ENCODE results near the gene SCAMP2. TPM values are rescaled to one million over a fixed set of nuclear protein-coding genes. Genes with fewer than 3 reads are reported as not detected.

The SCAMP2 gene
- total and polyA plus RNA-seq, 4 donors = 21.7 to 42.5 (median 29.1) TPM

- Histone ChIP-seq H3K36me3 (ENCODE audit: control insufficient read depth in 4 of 4, insufficient read depth in 3 of 4, low read depth in 1 of 4, low read length in 3 of 4) (peaks cover 2 to 23% (median 10%) of the 10 kb centered on the region in 4 donors), H3K4me1 (ENCODE audit: control insufficient read depth in 4 of 4, insufficient read depth in 4 of 4, low read length in 3 of 4) (peaks cover 7 to 30% (median 21%) of the 10 kb centered on the region in 4 donors), H3K9ac (ENCODE audit: low read depth in 1 of 2, low read length in 2 of 2) (no peak overlapping the region), H3K9me3 (ENCODE audit: control insufficient read depth in 4 of 4, low read length in 3 of 4) (no peaks in the 10 kb centered on the region), H3K4me3 (ENCODE audit: low read depth in 1 of 3, low read length in 3 of 3) (no peak overlapping the region), H3K27me3 (ENCODE audit: control insufficient read depth in 4 of 4, insufficient read depth in 4 of 4, low read length in 3 of 4) (no peaks in the 10 kb centered on the region), H3K27ac (ENCODE audit: low read depth in 1 of 2, low read length in 2 of 2) (no peak overlapping the region)
- TF ChIP-seq NR2F2 (IDR thresholded peaks at IDR 0.05) = no peak
- no peak for TF ChIP-seq ATF3 (IDR thresholded peaks at IDR 0.05)
- no peak for TF ChIP-seq HNF4G (IDR thresholded peaks at IDR 0.05)
- no peak for TF ChIP-seq MAX (IDR thresholded peaks at IDR 0.05)
- WGBS = 89% methylated on average over 3 of the region's 3 CpGs
- DNase-seq (ENCODE audit: low spot score) = no peak
Observed at GRCh38 chr15:74893627-74894026, 20.5 kb upstream of the SCAMP2 start.

- Histone ChIP-seq H3K9me3 (ENCODE audit: control insufficient read depth in 4 of 4, low read length in 3 of 4) (no peaks in the 10 kb centered on the region), H3K27ac (ENCODE audit: low read depth in 1 of 2, low read length in 2 of 2) (no peak overlapping the region), H3K4me3 (ENCODE audit: low read depth in 1 of 3, low read length in 3 of 3) (no peak overlapping the region), H3K36me3 (ENCODE audit: control insufficient read depth in 4 of 4, insufficient read depth in 3 of 4, low read depth in 1 of 4, low read length in 3 of 4) (peaks cover 2 to 23% (median 8%) of the 10 kb centered on the region in 4 donors), H3K9ac (ENCODE audit: low read depth in 1 of 2, low read length in 2 of 2) (no peak overlapping the region), H3K4me1 (ENCODE audit: control insufficient read depth in 4 of 4, insufficient read depth in 4 of 4, low read length in 3 of 4) (peaks cover 7 to 30% (median 21%) of the 10 kb centered on the region in 4 donors), H3K27me3 (ENCODE audit: control insufficient read depth in 4 of 4, insufficient read depth in 4 of 4, low read length in 3 of 4) (no peaks in the 10 kb centered on the region)
- DNase-seq (ENCODE audit: low spot score) = no peak
- no peak for TF ChIP-seq TAF1 (conservative IDR thresholded peaks at IDR 0.05)
- no peak for TF ChIP-seq ZBTB33 (IDR thresholded peaks at IDR 0.05)
- TF ChIP-seq NR2F2 (IDR thresholded peaks at IDR 0.05) = no peak
- TF ChIP-seq RXRA (IDR thresholded peaks at IDR 0.05) = no peak
- no peak for TF ChIP-seq RAD21 (IDR thresholded peaks at IDR 0.05)
- TF ChIP-seq CTCF (IDR thresholded peaks at IDR 0.05; ENCODE audit: low read depth, low read length, missing input control) = no peak
- TF ChIP-seq REST (IDR thresholded peaks at IDR 0.05) = no peak
- WGBS = 92% methylated on average over 2 of the region's 2 CpGs
Observed at GRCh38 chr15:74892931-74893330, 19.8 kb upstream of the SCAMP2 start.

Data from liver (tissue), 9 donors.